Nephron progenitor cell (in vitro differentiated cells): ENCODE results near the gene RMND1.

Experiments
- DNase-seq: peaks from one replicate; pipeline ENCODE4 v3.0.0; 2021
- H3K27ac Mint-ChIP-seq: 2 replicates; pipeline ENCODE4 v1.8.0; 2021; ENCODE audit warnings: mild to moderate bottlenecking, moderate library complexity, mixed read lengths
- H3K27me3 Mint-ChIP-seq: 2 replicates; pipeline ENCODE4 v1.8.0; 2021; ENCODE audit warnings: mild to moderate bottlenecking, low read depth, mixed read lengths; ENCODE audit not compliant: poor library complexity
- H3K36me3 Mint-ChIP-seq: 2 replicates; pipeline ENCODE4 v1.8.0; 2021; ENCODE audit warnings: low read depth, mixed read lengths
- H3K4me1 Mint-ChIP-seq: 2 replicates; pipeline ENCODE4 v1.8.0; 2021; ENCODE audit warnings: mixed read lengths
- H3K4me3 Mint-ChIP-seq: 2 replicates; pipeline ENCODE4 v1.8.0; 2021; ENCODE audit warnings: mild to moderate bottlenecking, moderate library complexity, mixed read lengths
- H3K9me3 Mint-ChIP-seq: 2 replicates; pipeline ENCODE4 v1.8.0; 2021; ENCODE audit warnings: mild to moderate bottlenecking, moderate library complexity, mixed read lengths
- TF ChIP-seq, protein P1 (sequence below): fragments of 200-600 bp; sonication (generic); IDR thresholded peaks from 2 replicates; pipeline ENCODE4 v1.5.0; 2021; ENCODE audit warnings: antibody characterized with exemption

RMND1 gene

DNA sequence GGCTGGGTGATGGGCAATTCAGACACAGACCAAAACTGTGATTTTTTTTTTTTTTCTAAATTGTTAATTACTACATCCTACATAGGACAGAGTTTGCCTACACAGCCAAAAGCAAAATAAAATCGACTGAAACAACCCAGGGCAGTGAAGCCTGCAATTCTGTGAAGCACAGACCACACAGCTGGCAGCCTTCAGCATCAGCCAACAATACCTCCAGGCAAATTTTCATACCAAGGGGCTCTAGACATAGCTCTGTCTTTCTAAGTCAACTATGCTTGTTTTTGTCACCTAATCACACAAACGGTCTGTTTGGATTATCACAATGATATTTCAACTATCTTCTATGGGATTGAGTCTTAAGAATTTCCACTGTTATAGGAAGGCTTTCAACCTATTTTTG lies 17.6 kb downstream of the RMND1 start:
- Mint-ChIP-seq H3K27me3 (no peaks in the 10 kb centered on the region), H3K4me1 (no peaks in the 10 kb centered on the region), H3K9me3 (no peaks in the 10 kb centered on the region), H3K27ac (no peak overlapping the region), H3K36me3 (peaks cover 60% of the 10 kb centered on the region), H3K4me3 (no peak overlapping the region)
- no peak for DNase-seq
- TF ChIP-seq, protein P1, sequence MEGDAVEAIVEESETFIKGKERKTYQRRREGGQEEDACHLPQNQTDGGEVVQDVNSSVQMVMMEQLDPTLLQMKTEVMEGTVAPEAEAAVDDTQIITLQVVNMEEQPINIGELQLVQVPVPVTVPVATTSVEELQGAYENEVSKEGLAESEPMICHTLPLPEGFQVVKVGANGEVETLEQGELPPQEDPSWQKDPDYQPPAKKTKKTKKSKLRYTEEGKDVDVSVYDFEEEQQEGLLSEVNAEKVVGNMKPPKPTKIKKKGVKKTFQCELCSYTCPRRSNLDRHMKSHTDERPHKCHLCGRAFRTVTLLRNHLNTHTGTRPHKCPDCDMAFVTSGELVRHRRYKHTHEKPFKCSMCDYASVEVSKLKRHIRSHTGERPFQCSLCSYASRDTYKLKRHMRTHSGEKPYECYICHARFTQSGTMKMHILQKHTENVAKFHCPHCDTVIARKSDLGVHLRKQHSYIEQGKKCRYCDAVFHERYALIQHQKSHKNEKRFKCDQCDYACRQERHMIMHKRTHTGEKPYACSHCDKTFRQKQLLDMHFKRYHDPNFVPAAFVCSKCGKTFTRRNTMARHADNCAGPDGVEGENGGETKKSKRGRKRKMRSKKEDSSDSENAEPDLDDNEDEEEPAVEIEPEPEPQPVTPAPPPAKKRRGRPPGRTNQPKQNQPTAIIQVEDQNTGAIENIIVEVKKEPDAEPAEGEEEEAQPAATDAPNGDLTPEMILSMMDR, result no peak

DNA sequence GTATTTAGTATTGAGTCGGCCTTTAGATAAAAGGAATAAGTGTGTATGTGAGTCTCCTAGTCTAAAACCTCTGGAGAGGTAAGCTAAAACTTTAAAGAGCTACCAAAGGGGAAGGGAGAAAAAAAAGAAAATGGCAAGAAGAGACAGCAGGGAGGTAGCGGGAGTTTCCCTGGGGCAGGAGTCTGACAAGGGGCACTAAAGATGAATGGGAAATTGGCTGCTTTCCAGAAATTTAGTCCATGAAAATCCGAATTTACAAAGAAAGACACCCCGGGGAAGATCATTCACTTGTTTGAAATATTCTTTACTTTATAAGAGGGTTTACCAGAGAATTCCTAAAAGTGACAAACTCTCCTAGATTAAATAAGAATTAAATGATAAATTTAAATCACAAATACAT lies 19.3 kb downstream of the RMND1 start:
- H3K9me3 Mint-ChIP-seq, result no peaks in the 10 kb centered on the region
- H3K4me1 Mint-ChIP-seq, result no peaks in the 10 kb centered on the region
- H3K27ac Mint-ChIP-seq, result no peak overlapping the region
- no peak for DNase-seq
- peaks cover 59% of the 10 kb centered on the region for H3K36me3 Mint-ChIP-seq
- no peak overlapping the region for H3K4me3 Mint-ChIP-seq
- H3K27me3 Mint-ChIP-seq, result no peaks in the 10 kb centered on the region
- TF ChIP-seq, protein P1, result no peak

DNA sequence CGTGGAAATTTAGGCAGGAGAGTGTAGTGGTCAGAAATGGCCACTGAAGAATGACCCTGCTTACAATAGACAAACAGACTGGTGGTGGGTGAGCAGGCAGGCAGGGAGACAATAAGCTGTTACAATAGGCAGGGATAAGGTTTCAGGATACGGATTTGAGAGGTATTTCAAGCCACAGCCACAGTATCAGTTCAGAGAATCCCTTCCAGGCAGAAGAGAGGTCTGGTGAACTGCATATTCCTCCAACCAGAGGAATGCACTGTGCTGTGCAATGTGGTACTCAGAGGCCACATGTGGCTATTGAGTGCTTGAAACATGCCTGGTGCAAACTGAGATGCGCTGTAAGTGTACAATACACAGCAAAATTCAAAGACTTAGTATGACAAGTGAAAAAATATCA lies 20.6 kb downstream of the RMND1 start:
- H3K4me3 Mint-ChIP-seq, result no peak overlapping the region
- H3K9me3 Mint-ChIP-seq, result no peaks in the 10 kb centered on the region
- H3K27me3 Mint-ChIP-seq, result no peaks in the 10 kb centered on the region
- TF ChIP-seq, protein P1, result no peak
- H3K36me3 Mint-ChIP-seq, result peaks cover 60% of the 10 kb centered on the region
- peak overlapping the region; percentile 31 for H3K27ac Mint-ChIP-seq
- no peak for DNase-seq
- no peaks in the 10 kb centered on the region for H3K4me1 Mint-ChIP-seq

DNA sequence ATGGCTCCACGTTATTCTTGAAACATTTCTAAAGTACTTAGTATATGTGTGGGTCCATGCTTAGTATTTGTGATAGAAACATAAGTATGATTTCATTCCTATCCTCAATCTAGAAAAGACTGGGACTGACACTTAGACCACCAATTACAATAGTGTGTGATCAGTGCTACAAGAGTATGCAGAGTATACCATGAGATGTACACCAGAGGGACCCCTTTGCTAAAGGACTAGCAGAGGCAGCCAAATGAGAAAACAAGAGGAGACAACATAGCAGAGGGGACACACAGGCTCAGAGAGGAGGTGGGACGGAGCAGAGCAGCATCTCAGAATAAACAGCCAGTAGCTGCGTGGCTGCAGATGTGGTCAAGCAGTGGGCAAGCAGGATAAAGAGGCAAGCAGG lies 21.0 kb downstream of the RMND1 start:
- no peaks in the 10 kb centered on the region for H3K9me3 Mint-ChIP-seq
- no peaks in the 10 kb centered on the region for H3K27me3 Mint-ChIP-seq
- no peaks in the 10 kb centered on the region for H3K4me1 Mint-ChIP-seq
- peak overlapping the region; percentile 31 for H3K27ac Mint-ChIP-seq
- TF ChIP-seq, protein P1, result no peak
- no peak for DNase-seq
- no peak overlapping the region for H3K4me3 Mint-ChIP-seq
- H3K36me3 Mint-ChIP-seq, result peaks cover 60% of the 10 kb centered on the region

DNA sequence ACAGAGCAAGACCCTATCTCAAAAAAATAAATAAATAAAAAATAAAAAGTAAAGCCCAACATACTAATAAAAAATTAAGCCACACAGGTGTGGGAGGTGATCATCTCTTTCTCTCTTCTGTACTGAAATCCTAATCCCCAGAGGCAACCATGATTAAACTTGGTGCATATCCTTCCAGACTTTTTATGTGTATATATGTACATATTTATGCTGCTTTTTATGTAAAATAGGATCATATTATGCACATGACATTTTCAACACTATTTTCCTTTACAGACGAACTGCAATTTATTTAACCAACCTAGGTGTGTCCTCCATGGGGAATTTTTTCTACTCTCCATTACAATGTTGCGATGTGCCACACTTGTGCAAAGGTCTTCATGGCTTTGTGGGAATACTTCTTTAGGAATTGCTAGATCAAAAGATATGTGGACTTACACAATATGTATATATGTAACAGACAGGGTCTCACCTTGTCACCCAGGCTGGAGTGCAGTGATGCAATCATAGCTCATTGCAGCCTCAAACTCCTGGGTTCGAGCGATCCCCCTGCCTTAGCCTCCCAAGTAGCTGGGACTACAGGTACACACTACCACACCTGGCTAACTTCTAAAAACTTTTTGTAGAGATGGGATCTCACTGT lies 23.7 kb downstream of the RMND1 start:
- Mint-ChIP-seq H3K27ac (no peak overlapping the region), H3K36me3 (peaks cover 77% of the 10 kb centered on the region), H3K9me3 (no peaks in the 10 kb centered on the region), H3K4me3 (no peak overlapping the region), H3K4me1 (no peaks in the 10 kb centered on the region), H3K27me3 (no peaks in the 10 kb centered on the region)
- TF ChIP-seq, protein P1, result no peak
- DNase-seq, result no peak

DNA sequence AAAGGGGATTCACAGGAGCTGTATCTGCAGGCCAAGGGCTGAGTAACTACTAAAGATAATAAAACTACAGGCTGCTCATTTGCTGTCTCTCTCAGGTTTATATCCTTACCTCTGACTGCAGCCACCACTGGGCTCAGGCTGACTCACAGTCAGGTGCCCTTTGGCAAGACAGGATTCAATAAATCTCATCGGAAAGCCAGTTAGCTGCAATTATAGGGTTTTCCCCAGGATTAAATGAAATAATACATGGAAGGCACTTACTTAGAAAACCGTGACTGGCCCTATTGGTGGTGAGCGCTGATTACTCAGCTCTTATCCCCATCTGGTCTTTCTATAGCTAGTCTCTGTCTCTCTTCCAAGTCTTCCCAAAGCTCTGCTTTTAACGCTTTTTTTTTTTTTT lies 26.4 kb downstream of the RMND1 start:
- TF ChIP-seq, protein P1, result no peak
- Mint-ChIP-seq H3K36me3 (peaks cover 76% of the 10 kb centered on the region), H3K9me3 (no peaks in the 10 kb centered on the region), H3K27ac (peak overlapping the region; percentile 83), H3K4me3 (no peak overlapping the region), H3K4me1 (no peaks in the 10 kb centered on the region), H3K27me3 (no peaks in the 10 kb centered on the region)
- no peak for DNase-seq
